Ramos (cell line): Measurements from ENCODE around the gene CYP2S1.

Experiments used
- in situ Hi-C: fragments of 300-500 bp; cut with MboI; formaldehyde crosslinking; loops from one replicate; pipeline ENCODE4 v1.14.3; 2022; ENCODE audit warnings: low sequenced_read_pairs; ENCODE audit not compliant: unreplicated experiment

The CYP2S1 gene

GRCh38 chr19:41193430-41194156, 574 bp downstream of the CYP2S1 start:
- in situ Hi-C loops, result no loop called here

DNA sequence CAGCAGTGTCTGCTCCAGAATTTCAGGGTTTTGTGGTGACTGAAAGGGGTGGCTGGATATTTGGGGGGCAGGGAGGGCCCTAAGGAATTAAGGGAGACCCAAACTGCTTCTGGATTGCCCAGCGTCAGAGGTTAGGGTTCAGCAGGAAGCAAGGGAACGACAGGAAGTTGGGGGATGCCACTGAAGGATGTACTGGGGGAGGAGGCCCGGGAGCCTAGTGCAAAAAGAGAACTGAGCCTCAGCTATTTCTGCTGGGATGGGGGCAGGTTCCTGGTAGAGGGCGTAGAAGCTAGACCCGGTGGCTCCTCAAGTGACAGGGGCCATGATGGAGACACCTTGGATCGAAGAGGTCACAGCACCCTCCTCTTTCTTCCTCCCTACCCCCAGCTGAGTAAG, 1.1 kb downstream of the CYP2S1 start:
- in situ Hi-C loops, result no loop called here

DNA sequence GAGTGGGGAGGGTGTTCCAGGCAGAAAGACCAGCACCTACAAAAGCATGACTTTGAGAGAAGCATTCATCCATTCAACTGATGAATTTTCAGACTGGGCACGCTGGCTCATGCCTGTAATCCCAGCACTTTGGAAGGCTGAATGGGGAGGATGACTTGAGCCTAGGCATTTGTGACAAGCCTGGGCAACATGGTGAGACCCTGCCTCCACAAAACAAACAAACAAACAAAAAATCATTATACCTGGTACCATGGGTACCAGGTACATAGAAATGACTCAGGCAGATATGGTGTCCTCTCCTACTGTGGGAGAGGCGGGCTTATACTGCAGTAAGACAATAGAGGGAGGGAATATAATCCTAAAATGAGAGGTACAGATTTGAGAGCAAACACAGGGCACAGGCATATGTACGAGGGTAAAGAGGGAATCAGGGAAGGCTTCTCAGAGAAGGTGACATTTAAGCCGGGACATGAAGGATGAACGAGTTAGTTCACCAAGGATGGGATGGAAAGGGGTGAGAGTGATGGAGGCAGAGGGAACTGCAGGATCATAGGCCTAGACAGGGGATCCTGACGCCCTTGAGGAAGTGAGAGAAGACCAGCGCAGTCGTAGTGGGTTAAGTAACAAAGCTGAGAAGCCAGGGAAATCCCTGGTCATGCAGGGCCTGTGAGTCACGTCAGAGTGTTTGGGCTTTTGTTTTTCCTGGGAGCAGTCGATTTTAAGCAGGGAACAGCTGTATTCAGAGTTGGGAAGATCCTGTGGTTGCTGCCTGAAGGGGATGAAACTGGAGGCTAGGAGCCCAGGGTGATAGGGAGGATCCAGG, 2.9 kb downstream of the CYP2S1 start:
- in situ Hi-C loops, result no loop called here

DNA sequence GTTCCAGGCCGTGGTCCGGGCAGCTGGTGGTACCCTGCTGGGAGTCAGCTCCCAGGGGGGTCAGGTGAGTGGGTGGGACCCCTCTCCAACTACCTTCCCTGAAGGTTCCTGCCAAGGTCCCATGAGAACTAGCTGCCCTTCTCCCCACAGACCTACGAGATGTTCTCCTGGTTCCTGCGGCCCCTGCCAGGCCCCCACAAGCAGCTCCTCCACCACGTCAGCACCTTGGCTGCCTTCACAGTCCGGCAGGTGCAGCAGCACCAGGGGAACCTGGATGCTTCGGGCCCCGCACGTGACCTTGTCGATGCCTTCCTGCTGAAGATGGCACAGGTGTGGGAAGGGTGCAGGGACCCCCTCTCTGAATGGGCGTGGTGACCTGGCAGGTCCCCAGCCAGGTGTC, 5.5 kb downstream of the CYP2S1 start:
- in situ Hi-C loops, result no loop called here

DNA sequence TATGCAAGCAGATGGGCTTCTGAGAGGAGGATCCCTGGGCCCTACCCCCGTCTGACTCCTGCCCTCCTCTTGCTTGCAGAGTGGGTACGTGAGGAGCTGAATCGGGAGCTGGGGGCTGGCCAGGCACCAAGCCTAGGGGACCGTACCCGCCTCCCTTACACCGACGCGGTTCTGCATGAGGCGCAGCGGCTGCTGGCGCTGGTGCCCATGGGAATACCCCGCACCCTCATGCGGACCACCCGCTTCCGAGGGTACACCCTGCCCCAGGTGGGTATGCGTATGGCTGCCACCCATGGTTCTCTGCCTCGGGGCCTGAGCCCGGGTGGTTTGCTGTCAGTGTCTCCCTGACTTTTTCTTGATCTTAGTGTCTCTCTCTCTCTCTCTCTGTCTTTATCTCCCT, 10.4 kb downstream of the CYP2S1 start:
- in situ Hi-C loops, result loop anchor here (5.0 to 10.0 kb wide), 2 partner anchors 49 to 371 kb away; partner anchors contain the start of gene CEACAM21

DNA sequence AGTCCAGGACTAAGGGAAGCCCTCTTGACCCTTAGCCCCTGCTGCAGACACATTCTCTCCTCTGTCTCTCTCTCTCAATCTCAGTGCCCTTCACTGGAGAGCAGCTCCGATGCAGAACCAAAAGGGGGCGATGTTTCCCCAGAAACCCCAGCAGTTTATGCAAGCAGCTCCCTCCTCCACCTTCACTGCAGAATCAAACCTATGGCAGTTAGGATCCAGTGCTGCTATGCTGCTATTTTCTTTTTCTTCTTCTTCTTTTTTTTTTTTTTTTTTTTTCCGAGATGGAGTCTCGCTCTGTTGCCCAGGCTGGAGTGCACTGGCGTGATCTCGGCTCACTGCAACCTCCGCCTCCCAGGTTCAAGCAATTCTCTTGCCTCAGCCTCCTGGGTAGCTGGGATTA, 11.3 kb downstream of the CYP2S1 start:
- in situ Hi-C loops, result loop anchor here (5.0 to 10.0 kb wide), 2 partner anchors 48 to 370 kb away; partner anchors contain the start of gene CEACAM21

DNA sequence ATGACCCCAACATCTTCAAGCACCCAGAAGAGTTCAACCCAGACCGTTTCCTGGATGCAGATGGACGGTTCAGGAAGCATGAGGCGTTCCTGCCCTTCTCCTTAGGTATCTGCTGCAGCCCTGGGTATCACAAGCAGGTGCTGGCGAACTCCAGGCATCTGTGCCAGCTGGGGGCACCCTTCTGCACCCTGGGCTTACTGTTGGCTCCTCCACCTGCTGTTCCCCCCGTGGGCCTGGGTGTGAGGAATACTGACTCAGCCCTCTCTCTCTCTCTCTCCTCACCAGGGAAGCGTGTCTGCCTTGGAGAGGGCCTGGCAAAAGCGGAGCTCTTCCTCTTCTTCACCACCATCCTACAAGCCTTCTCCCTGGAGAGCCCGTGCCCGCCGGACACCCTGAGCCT, 13.0 kb downstream of the CYP2S1 start:
- in situ Hi-C loops, result loop anchor here (10.0 kb wide), 1 partner anchor 369 kb away; the partner anchor contains the start of gene CEACAM21

DNA sequence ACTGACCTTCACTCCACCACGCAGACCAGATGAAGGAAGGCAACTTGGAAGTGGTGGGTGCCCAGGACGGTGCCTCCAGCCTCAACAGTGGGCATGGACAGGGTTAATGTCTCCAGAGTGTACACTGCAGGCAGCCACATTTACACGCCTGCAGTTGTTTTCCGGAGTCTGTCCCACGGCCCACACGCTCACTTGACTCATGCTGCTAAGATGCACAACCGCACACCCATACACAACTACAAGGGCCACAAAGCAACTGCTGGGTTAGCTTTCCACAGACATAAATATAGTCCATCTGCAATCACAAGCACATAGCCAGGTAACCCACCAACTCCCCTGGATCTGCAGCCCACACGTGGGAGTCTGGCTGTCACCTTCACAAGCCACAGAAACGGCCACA, 13.4 kb downstream of the CYP2S1 start:
- in situ Hi-C loops, result loop anchor here (10.0 kb wide), 1 partner anchor 368 kb away; the partner anchor contains the start of gene CEACAM21

DNA sequence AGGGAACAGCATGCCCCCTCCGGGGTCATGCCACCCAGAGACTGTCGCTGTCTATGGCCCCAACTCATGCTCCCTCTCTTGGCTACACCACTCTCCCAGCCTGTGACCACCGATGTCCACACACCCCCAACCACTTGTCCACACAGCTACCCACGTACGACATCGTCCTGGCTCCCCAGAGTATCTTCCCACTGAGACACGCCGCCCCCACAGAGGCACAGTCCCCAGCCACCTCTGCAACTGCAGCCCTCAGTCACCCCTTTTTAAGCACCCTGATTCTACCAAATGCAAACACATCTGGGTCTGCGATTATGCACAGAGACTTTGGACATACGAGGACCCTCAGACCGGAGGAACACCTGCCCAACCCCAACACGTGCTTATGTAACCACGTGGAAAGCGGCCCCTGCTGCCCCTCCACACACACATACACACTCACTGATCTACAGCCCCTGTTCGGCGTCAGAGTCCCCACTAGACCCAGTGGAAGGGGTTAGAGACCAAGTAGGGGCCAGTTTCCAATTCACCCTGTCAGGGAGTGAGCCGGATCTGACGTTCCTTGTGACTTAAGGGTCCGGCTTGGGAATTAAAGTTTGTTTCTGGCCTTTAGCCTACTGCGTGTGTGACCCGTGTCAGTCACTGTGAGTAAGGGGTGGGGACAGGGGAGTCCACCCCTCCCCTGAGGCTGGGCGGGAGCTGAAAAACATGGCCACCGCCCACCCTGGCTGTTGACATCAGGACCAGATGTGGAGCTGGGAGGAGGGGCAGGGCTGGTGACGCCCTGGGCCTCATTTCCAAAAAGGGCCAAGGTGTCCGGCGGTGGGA, 14.1 kb downstream of the CYP2S1 start:
- in situ Hi-C loops, result loop anchor here (10.0 kb wide), 1 partner anchor 368 kb away; the partner anchor contains the start of gene CEACAM21

GRCh38 chr19:41214161-41214560, 21.1 kb downstream of the CYP2S1 start:
- in situ Hi-C loops, result no loop called here

DNA sequence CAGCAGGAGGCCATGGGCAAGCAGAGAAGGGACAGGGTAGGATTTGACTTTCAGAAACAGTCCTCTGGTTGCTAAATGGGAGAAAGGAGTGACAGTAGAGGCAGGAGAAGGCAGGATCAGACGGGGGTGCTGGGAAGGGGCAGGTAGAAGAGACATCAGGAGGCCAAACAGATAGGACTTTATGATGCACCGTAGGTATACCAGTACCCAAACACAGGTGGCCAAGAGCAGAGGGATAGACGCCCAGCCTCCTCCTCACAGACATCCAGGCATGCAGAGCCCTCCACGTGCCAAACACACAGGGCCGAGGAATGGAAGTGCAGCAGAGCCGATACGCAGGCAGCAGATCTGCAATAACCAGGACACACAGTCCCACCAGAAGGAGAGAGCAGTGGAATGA, 24.7 kb downstream of the CYP2S1 start:
- in situ Hi-C loops, result no loop called here

DNA sequence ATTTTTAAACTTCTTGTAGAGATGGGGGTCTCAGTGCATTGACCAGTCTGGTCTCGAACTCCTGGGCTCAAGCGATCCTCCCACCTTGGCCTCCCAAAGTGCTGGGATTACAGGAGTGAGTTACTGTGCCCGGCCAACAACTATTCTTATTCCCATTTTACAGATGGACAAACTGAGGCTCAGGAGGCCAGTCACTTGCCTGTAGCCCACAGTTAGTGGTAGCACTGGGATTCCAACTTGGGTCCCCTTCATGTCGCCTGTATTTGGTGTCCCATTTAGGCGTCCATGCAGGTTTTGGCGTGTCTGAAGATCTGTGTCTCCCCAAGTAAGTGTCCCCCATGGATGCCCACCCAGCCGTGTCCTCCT, 25.2 kb downstream of the CYP2S1 start:
- in situ Hi-C loops, result no loop called here

GRCh38 chr19:41218615-41219507, 25.8 kb downstream of the CYP2S1 start, which contains the start of gene AXL:
Gene AXL, plus strand, starts transcription at chr19:41219223. Its CDS starts 170 bp downstream, at chr19:41219393.
- in situ Hi-C loops, result no loop called here

- in situ Hi-C loops, result no loop called here
Measured at GRCh38 chr19:41219924-41220567, 27.0 kb downstream of the CYP2S1 start.

DNA sequence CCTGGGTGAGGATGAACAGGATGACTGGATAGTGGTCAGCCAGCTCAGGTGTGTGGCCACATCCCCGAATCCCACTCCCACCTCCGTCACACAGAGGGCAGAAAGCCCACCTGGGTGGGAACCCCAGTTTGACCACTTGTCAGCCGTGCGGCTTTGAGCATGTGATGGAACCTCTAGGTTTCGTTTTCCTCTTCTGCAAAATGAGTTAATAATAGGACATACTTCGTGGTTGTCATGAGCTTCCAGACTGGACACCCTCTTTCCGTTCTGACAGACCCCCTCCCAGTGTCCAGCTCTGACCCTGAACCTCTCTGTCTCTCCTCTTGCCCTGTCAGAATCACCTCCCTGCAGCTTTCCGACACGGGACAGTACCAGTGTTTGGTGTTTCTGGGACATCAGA, 27.8 kb downstream of the CYP2S1 start:
- in situ Hi-C loops, result no loop called here

DNA sequence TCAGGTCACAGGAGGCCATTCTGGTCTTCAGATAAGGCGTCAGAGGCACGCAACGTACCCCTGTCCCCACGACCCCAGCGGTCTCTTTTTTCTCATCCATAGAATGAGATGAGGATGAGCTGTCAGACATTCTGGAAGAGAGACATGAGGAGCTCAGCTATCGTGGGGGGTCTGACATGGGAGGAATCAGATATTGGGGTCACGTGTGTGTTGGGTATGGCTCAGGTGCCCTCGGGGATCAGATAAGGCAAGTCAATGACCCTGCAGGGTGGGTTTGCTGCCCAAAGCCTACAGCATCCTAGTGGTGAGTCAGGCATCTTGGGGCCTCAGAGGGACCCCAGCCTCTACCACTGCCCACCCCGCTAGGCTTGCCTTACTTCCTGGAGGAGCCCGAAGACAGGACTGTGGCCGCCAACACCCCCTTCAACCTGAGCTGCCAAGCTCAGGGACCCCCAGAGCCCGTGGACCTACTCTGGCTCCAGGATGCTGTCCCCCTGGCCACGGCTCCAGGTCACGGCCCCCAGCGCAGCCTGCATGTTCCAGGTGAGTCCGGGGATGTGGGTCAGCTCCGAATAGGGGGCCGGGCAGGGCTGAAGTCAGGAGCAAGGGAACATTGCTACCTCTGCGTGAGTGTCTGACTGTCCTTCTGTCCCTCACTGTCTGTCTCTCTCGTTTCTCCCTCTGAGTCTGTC, 28.6 kb downstream of the CYP2S1 start:
- in situ Hi-C loops, result no loop called here

GRCh38 chr19:41222240-41222639, 29.2 kb downstream of the CYP2S1 start:
- in situ Hi-C loops, result no loop called here
